ACHN (cell line): Measurements from ENCODE around the gene PRTG.
A peak's percentile ranks its signal among the peaks of the same experiment; 100 is the strongest.
"Not testable (repeated sequence)": the region's sequence is repeated elsewhere in the genome, so short reads cannot be mapped to it uniquely, and the experiment has no call there.

Experiments used
- DNase-seq: peaks from one replicate; pipeline ENCODE4 v3.0.0-alpha.2; 2015
- in situ Hi-C: cut with HindIII; loops from 2 replicates; pipeline ENCODE4 v1.10.0; 2017; ENCODE audit warnings: low sequenced_read_pairs, low pct_ligation_motif_present, low pct_unique_long_range_greater_than_20kb

PRTG gene

GRCh38 chr15:55658886-55659285, 84.1 kb downstream of the PRTG start:
- in situ Hi-C loops, result no loop called here

GRCh38 chr15:55654561-55655031, 88.4 kb downstream of the PRTG start:
- no peak for DNase-seq
- in situ Hi-C loops, result no loop called here

More at GRCh38 chr15:55658886-55659285, 84.1 kb downstream of the PRTG start:
- no peak for DNase-seq

GRCh38 chr15:55652909-55653495, 90.0 kb downstream of the PRTG start:
- in situ Hi-C loops, result no loop called here
- no peak for DNase-seq

GRCh38 chr15:55652359-55652758, 90.6 kb downstream of the PRTG start:
- in situ Hi-C loops, result no loop called here
- no peak for DNase-seq

- in situ Hi-C loops, result no loop called here
- DNase-seq, result peak; percentile 73
Measured at GRCh38 chr15:55649058-55649423, 93.9 kb downstream of the PRTG start.

GRCh38 chr15:55638764-55639163, 104.2 kb downstream of the PRTG start:
- DNase-seq, result no peak
- in situ Hi-C loops, result no loop called here

- no peak for DNase-seq
- in situ Hi-C loops, result no loop called here
Measured at GRCh38 chr15:55637086-55637485, 105.9 kb downstream of the PRTG start.

- in situ Hi-C loops, result no loop called here
- DNase-seq, result no peak
Measured at GRCh38 chr15:55633731-55634130, 109.2 kb downstream of the PRTG start.

- in situ Hi-C loops, result no loop called here
- no peak for DNase-seq
Measured at GRCh38 chr15:55632434-55632833, 110.5 kb downstream of the PRTG start.

- no peak for DNase-seq
- in situ Hi-C loops, result no loop called here
Measured at GRCh38 chr15:55630858-55631257, 112.1 kb downstream of the PRTG start.

- in situ Hi-C loops, result no loop called here
- DNase-seq, result no peak
Measured at GRCh38 chr15:55628369-55628730, 114.6 kb downstream of the PRTG start.

GRCh38 chr15:55627730-55628368, 115.1 kb downstream of the PRTG start:
- in situ Hi-C loops, result no loop called here
- DNase-seq, result peak; percentile 94

- DNase-seq, result no peak
- in situ Hi-C loops, result no loop called here
Measured at GRCh38 chr15:55619783-55620182, 123.2 kb downstream of the PRTG start.

- in situ Hi-C loops, result no loop called here
- no peak for DNase-seq
Measured at GRCh38 chr15:55618387-55618786, 124.6 kb downstream of the PRTG start.

GRCh38 chr15:55615445-55615844, 127.5 kb downstream of the PRTG start:
- no peak for DNase-seq
- in situ Hi-C loops, result no loop called here

GRCh38 chr15:55613727-55614126, 129.2 kb downstream of the PRTG start:
- in situ Hi-C loops, result no loop called here
- DNase-seq, result no peak

- DNase-seq, result no peak
- in situ Hi-C loops, result no loop called here
Measured at GRCh38 chr15:55606214-55606613, 136.7 kb downstream of the PRTG start.

- in situ Hi-C loops, result no loop called here
- DNase-seq, result no peak
Measured at GRCh38 chr15:55601374-55601773, 141.6 kb downstream of the PRTG start.

GRCh38 chr15:55599439-55599838, 143.5 kb downstream of the PRTG start:
- in situ Hi-C loops, result no loop called here

GRCh38 chr15:55593019-55593418, 149.9 kb downstream of the PRTG start:
- in situ Hi-C loops, DNase-seq: not testable (repeated sequence)

More at GRCh38 chr15:55599439-55599838, 143.5 kb downstream of the PRTG start:
- DNase-seq, result no peak
